SJCRH30 (cell line): ENCODE measurements around the gene SLC26A2. TPM values are rescaled to one million over a fixed set of nuclear protein-coding genes. Genes with fewer than 3 reads are reported as not detected.
"Not testable (repeated sequence)": the region's sequence is repeated elsewhere in the genome, so short reads cannot be mapped to it uniquely, and the experiment has no call there.

Source experiments
- DNase-seq, 2 experiments: peaks; one replicate each; pipeline ENCODE4 v3.0.0-alpha.2; 2015 to 2020
- H3K27ac ChIP-seq: fragments of 250-450 bp; sonication (Bioruptor Pico); 2 replicates; pipeline ENCODE4 v1.5.1; 2020; ENCODE audit warnings: mild to moderate bottlenecking, moderate library complexity
- H3K27me3 ChIP-seq: fragments of 250-450 bp; sonication (Bioruptor Pico); 2 replicates; pipeline ENCODE4 v1.5.1; 2020; ENCODE audit warnings: mild to moderate bottlenecking, moderate library complexity
- H3K36me3 ChIP-seq: fragments of 250-450 bp; sonication (Bioruptor Pico); 2 replicates; pipeline ENCODE4 v1.5.1; 2020; ENCODE audit warnings: mild to moderate bottlenecking, moderate library complexity
- H3K4me1 ChIP-seq: fragments of 250-450 bp; sonication (Bioruptor Pico); 2 replicates; pipeline ENCODE4 v1.5.1; 2020; ENCODE audit warnings: mild to moderate bottlenecking, moderate library complexity
- H3K4me3 ChIP-seq: fragments of 250-450 bp; sonication (Bioruptor Pico); 2 replicates; pipeline ENCODE4 v1.5.1; 2020; ENCODE audit warnings: mild to moderate bottlenecking, moderate library complexity
- H3K9me3 ChIP-seq: fragments of 250-450 bp; sonication (Bioruptor Pico); replicated peaks from 2 replicates; pipeline ENCODE4 v1.5.1; 2020; ENCODE audit warnings: mild to moderate bottlenecking, moderate library complexity
- total RNA-seq: library from RNA; depleted of rRNA; stranded (reverse); fragments of >200 nt; shearing (Covaris generic); gene quantifications from 2 replicates; pipeline ENCODE4 v1.2.3, GENCODE V29; 2014

Gene SLC26A2
- total RNA-seq, 1 experiment from 2014 or later, result 52.4 TPM

GRCh38 chr5:150017226-150018005 is 56.9 kb downstream of the SLC26A2 start:
- no peak for DNase-seq
- H3K27me3 ChIP-seq, result no peaks in the 10 kb centered on the region
- peaks cover 94% of the 10 kb centered on the region for H3K36me3 ChIP-seq
- 0 out of 2 replicates have a peak, but pooled peaks cover 17% of the 10 kb centered on the region for H3K9me3 ChIP-seq
- H3K4me3 ChIP-seq, result no peak overlapping the region
- no peak overlapping the region for H3K27ac ChIP-seq
- peaks cover 26% of the 10 kb centered on the region for H3K4me1 ChIP-seq

GRCh38 chr5:150020249-150020648 is 59.7 kb downstream of the SLC26A2 start:
- Histone ChIP-seq H3K27me3 (no peaks in the 10 kb centered on the region), H3K9me3 (0 out of 2 replicates have a peak, but pooled peaks cover 7% of the 10 kb centered on the region), H3K36me3 (peaks cover 84% of the 10 kb centered on the region), H3K4me3 (no peak overlapping the region), H3K4me1 (peaks cover 27% of the 10 kb centered on the region), H3K27ac (no peak overlapping the region)
- no peak for DNase-seq

DNA sequence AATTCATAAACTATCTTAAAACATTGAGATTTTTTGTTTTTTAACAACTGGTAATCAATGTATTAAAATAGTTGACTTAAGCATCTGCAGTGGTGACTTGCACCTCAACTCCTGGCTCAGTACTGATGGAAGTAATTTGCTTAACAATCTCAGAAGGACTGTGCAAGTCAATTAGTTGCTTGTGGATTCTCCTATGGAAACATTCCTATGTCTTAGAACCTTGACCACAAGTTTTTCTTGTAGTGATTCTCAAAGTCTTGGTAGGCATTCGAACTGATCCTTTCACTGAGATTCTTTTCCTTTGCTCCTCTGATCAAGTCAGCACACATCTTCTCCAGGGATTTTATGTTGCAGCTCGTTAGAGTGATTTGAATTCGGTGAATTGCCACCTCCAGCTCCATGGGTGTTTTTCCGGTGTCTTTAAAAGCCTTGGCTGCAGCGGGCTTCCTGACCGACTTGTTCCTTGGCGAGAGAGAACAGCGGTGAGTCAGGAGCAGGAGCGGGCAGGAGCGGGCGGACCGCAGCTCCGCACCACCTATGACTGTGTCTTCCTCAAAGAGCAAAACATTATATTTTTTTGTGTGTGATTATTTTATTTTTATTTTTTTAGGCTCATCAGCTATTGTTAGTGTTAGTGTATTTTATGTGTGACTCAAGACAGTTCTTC is 61.1 kb downstream of the SLC26A2 start:
- H3K36me3 ChIP-seq, result peaks cover 83% of the 10 kb centered on the region
- peaks cover 27% of the 10 kb centered on the region for H3K4me1 ChIP-seq
- DNase-seq, result no peak
- peak overlapping the region; percentile 22; the same call in 1 of the 2 replicates for H3K27ac ChIP-seq
- H3K4me3 ChIP-seq, result no peak overlapping the region
- H3K9me3 ChIP-seq, result no peaks in the 10 kb centered on the region
- no peaks in the 10 kb centered on the region for H3K27me3 ChIP-seq

- peak overlapping the region; percentile 22; the same call in 1 of the 2 replicates for H3K27ac ChIP-seq
- H3K9me3 ChIP-seq, result no peaks in the 10 kb centered on the region
- H3K4me3 ChIP-seq, result no peak overlapping the region
- peak in 1 of 2 experiments; percentile 17 for DNase-seq
- no peaks in the 10 kb centered on the region for H3K27me3 ChIP-seq
- peaks cover 83% of the 10 kb centered on the region for H3K36me3 ChIP-seq
- peaks cover 27% of the 10 kb centered on the region for H3K4me1 ChIP-seq
Observed at GRCh38 chr5:150022158-150022531, 61.6 kb downstream of the SLC26A2 start.

GRCh38 chr5:150022681-150023080 is 62.1 kb downstream of the SLC26A2 start:
- H3K9me3 ChIP-seq, result no peaks in the 10 kb centered on the region
- H3K4me1 ChIP-seq, result peaks cover 23% of the 10 kb centered on the region
- peaks cover 80% of the 10 kb centered on the region for H3K36me3 ChIP-seq
- no peak overlapping the region for H3K4me3 ChIP-seq
- no peak for DNase-seq
- no peaks in the 10 kb centered on the region for H3K27me3 ChIP-seq
- H3K27ac ChIP-seq, result peak overlapping the region; percentile 22; the same call in 1 of the 2 replicates

- Histone ChIP-seq H3K27me3 (no peaks in the 10 kb centered on the region), H3K36me3 (peaks cover 79% of the 10 kb centered on the region), H3K27ac (no peak overlapping the region), H3K4me3 (no peak overlapping the region), H3K4me1 (peaks cover 23% of the 10 kb centered on the region), H3K9me3 (no peaks in the 10 kb centered on the region)
- no peak for DNase-seq
Observed at GRCh38 chr5:150023136-150023535, 62.6 kb downstream of the SLC26A2 start.

- Histone ChIP-seq H3K4me1 (peaks cover 23% of the 10 kb centered on the region), H3K4me3 (no peak overlapping the region), H3K9me3 (no peaks in the 10 kb centered on the region), H3K36me3 (peaks cover 75% of the 10 kb centered on the region), H3K27me3 (no peaks in the 10 kb centered on the region), H3K27ac (no peak overlapping the region)
- DNase-seq, result no peak
Observed at GRCh38 chr5:150024346-150024984, 63.9 kb downstream of the SLC26A2 start.

DNA sequence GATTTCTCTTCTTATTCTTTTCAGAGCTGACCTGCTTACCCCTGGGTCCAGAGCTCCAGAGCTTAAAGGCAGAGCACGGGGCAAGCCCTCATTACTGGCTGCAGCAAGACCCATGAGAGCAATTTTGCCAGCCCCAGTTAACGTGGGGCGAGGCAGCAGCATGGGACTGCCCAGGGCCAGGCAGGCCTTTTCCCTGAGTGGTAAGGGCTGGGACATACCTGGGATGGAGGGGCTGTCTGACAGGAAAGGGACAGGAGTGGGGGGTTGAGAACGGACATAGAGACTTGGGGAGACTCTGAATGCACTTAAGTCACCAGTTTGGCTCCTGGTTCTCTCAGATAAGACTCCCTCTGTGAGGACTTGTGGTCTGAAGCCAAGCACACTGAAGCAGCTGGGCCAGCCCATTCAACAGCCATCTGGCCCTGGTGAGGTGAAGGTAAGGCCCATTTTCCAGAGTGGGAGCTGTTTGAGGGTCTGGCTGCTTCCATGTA is 66.2 kb downstream of the SLC26A2 start:
- Histone ChIP-seq H3K36me3 (peaks cover 72% of the 10 kb centered on the region), H3K4me3 (no peak overlapping the region), H3K27me3 (no peaks in the 10 kb centered on the region), H3K4me1 (peaks cover 8% of the 10 kb centered on the region), H3K27ac (no peak overlapping the region), H3K9me3 (no peaks in the 10 kb centered on the region)
- no peak for DNase-seq

GRCh38 chr5:150028047-150028446 is 67.5 kb downstream of the SLC26A2 start:
- not testable (repeated sequence) for H3K27ac ChIP-seq, H3K4me3 ChIP-seq, H3K27me3 ChIP-seq, H3K4me1 ChIP-seq, DNase-seq, H3K9me3 ChIP-seq
- peaks cover 79% of the 10 kb centered on the region for H3K36me3 ChIP-seq

DNA sequence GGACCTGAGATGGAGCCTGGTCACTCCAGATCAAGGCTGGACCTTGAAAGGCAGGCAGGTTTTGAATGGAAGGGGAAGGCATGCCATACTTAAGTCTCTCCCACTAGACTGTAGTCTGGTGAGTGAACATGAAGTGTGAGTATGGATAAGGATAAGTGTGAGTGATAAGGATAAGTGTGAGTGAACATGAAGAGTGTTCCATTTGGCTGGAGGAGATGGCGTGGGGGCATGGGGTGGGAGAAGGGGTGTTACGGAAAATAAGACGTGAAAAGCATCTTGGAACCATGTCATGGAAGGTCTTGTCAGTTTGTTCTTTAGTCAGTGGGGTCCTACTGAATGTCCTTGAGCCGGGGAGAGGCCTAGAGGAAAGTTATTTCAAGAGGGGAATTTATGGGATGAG is 72.8 kb downstream of the SLC26A2 start:
- Histone ChIP-seq H3K4me1 (peaks cover 13% of the 10 kb centered on the region), H3K4me3 (no peak overlapping the region), H3K36me3 (peaks cover 84% of the 10 kb centered on the region), H3K27ac (no peak overlapping the region), H3K9me3 (no peaks in the 10 kb centered on the region), H3K27me3 (no peaks in the 10 kb centered on the region)
- DNase-seq, result no peak

DNA sequence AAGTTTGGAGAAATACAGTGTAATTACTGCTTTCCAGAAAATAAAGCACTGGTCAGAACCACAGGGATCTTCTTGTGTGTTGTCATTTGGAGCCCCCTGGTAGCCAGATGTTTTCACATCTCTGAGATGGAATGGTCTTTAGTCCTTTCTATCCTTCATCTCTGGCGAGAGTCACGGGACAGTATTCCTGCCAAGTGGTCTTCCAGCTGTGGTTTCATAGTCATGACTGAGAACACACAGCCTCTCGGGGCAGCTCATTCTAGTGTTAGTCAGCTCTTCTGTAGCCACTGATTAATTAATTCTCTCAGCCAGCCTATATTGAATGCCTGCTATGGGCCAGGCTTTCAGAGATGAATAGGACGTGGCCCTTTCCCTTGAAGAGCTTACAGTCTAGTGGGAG is 74.1 kb downstream of the SLC26A2 start:
- H3K27me3 ChIP-seq, result no peaks in the 10 kb centered on the region
- peaks cover 79% of the 10 kb centered on the region for H3K36me3 ChIP-seq
- no peak overlapping the region for H3K27ac ChIP-seq
- H3K9me3 ChIP-seq, result no peaks in the 10 kb centered on the region
- H3K4me3 ChIP-seq, result no peak overlapping the region
- peaks cover 13% of the 10 kb centered on the region for H3K4me1 ChIP-seq
- no peak for DNase-seq

- H3K9me3 ChIP-seq, result no peaks in the 10 kb centered on the region
- peaks cover 13% of the 10 kb centered on the region for H3K4me1 ChIP-seq
- no peak overlapping the region for H3K4me3 ChIP-seq
- no peak for DNase-seq
- H3K27ac ChIP-seq, result no peak overlapping the region
- H3K27me3 ChIP-seq, result no peaks in the 10 kb centered on the region
- H3K36me3 ChIP-seq, result peaks cover 74% of the 10 kb centered on the region
Observed at GRCh38 chr5:150035139-150035895, 74.8 kb downstream of the SLC26A2 start.

GRCh38 chr5:150036513-150036912 is 76.0 kb downstream of the SLC26A2 start:
- Histone ChIP-seq H3K4me1 (peaks cover 13% of the 10 kb centered on the region), H3K27me3 (no peaks in the 10 kb centered on the region), H3K9me3 (no peaks in the 10 kb centered on the region), H3K4me3 (no peak overlapping the region), H3K36me3 (peaks cover 78% of the 10 kb centered on the region), H3K27ac (peak overlapping the region; percentile 58)
- peak; percentile 78 to 80 for DNase-seq
